ENCODE measurements around the gene VPS35L.

GRCh38 chr16:19722269-19722952 lies 166.9 kb downstream of the VPS35L start:
- TF ChIP-seq ZNF207 (IDR thresholded peaks at IDR 0.05; ENCODE audit: borderline replicate concordance) (no peak), E4F1 (IDR thresholded peaks at IDR 0.05; ENCODE audit: borderline replicate concordance, partially characterized antibody) (no peak), EGR1 (IDR thresholded peaks at IDR 0.05; ENCODE audit: borderline replicate concordance in 1 of 2, low read depth in 2 of 2, low read length in 2 of 2) (no peak), TCF7 (IDR thresholded peaks at IDR 0.05; ENCODE audit: borderline replicate concordance) (no peak), TARDBP (IDR thresholded peaks at IDR 0.05; ENCODE audit: borderline replicate concordance) (no peak), BACH1 (IDR thresholded peaks at IDR 0.05; ENCODE audit: borderline replicate concordance) (no peak), CTCF (IDR thresholded peaks at IDR 0.05 in 2 of 3, conservative IDR thresholded peaks at IDR 0.05 in 1 of 3; ENCODE audit: control insufficient read depth in 2 of 3, extremely low read depth in 1 of 3, insufficient read depth in 1 of 3, low read depth in 3 of 3, low read length in 3 of 3) (no peak), RAD21 (IDR thresholded peaks at IDR 0.05; ENCODE audit: insufficient read depth, low read depth, low read length) (no peak), MTA3 (IDR thresholded peaks at IDR 0.05; ENCODE audit: borderline replicate concordance, low read length) (no peak), SMAD1 (IDR thresholded peaks at IDR 0.05; ENCODE audit: low read depth, partially characterized antibody) (no peak), POLR2AphosphoS5 (IDR thresholded peaks at IDR 0.05; ENCODE audit: low read length) (no peak), NR2F1 (conservative IDR thresholded peaks at IDR 0.05) (no peak)
